ENCODE results near the gene CPHXL2. TPM values are rescaled to one million over a fixed set of nuclear protein-coding genes. Genes with fewer than 3 reads are reported as not detected.

CPHXL2 gene
- total RNA-seq, 2 donors from 2014 or later = not detected

GRCh38 chr16:75703306-75703705 is 26.5 kb upstream of the CPHXL2 start:
- 84% methylated on average over 4 of the region's 4 CpGs for WGBS
- TF ChIP-seq CTCF (IDR thresholded peaks at IDR 0.05) (no peak), POLR2AphosphoS5 (IDR thresholded peaks at IDR 0.05) (no peak), POLR2A (IDR thresholded peaks at IDR 0.05) (no peak)
- Histone ChIP-seq H3K4me1 (replicated peaks) (no peaks in the 10 kb centered on the region), H3K27me3 (replicated peaks; ENCODE audit: insufficient read depth) (no peaks in the 10 kb centered on the region), H3K4me3 (no peak overlapping the region), H3K36me3 (no peaks in the 10 kb centered on the region), H3K9me3 (no peaks in the 10 kb centered on the region), H3K27ac (no peak overlapping the region)
- intact Hi-C loops (cut with DNase I) = no loop called here
- no peak for DNase-seq (ENCODE audit: low spot score)

- H3K27ac ChIP-seq = no peak overlapping the region
- intact Hi-C loops (cut with DNase I) = no loop called here
- no peak overlapping the region for H3K4me3 ChIP-seq
- DNase-seq (ENCODE audit: low spot score) = no peak
- H3K27me3 ChIP-seq (replicated peaks; ENCODE audit: insufficient read depth) = no peaks in the 10 kb centered on the region
- H3K9me3 ChIP-seq = no peaks in the 10 kb centered on the region
- H3K4me1 ChIP-seq (replicated peaks) = no peaks in the 10 kb centered on the region
- no peaks in the 10 kb centered on the region for H3K36me3 ChIP-seq
- no peak for TF ChIP-seq POLR2A (IDR thresholded peaks at IDR 0.05)
- WGBS = 75% methylated on average over 2 of the region's 2 CpGs
These were observed 25.4 kb upstream of the CPHXL2 start for GRCh38 chr16:75702242-75702641.

GRCh38 chr16:75701361-75701760 is 24.6 kb upstream of the CPHXL2 start, which contains the start of gene DUXB:
TSS of gene DUXB (minus strand) at chr16:75701461. CDS start at chr16:75701418, 43 bp downstream.
- no peak within 1 kb of the TSS for H3K27ac ChIP-seq
- WGBS = 93% methylated on average over 5 of the region's 5 CpGs
- no peaks in the 10 kb centered on the region for H3K4me1 ChIP-seq (replicated peaks)
- H3K36me3 ChIP-seq = no peaks in the 10 kb centered on the region
- no peaks in the 10 kb centered on the region for H3K9me3 ChIP-seq
- intact Hi-C loops (cut with DNase I) = no loop called here
- DNase-seq (ENCODE audit: low spot score) = no peak
- TF ChIP-seq CTCF (IDR thresholded peaks at IDR 0.05) (no peak), POLR2AphosphoS5 (IDR thresholded peaks at IDR 0.05) (no peak), POLR2A (IDR thresholded peaks at IDR 0.05) (no peak)
- no peaks in the 10 kb centered on the region for H3K27me3 ChIP-seq (replicated peaks; ENCODE audit: insufficient read depth)
- no peak within 1 kb of the TSS for H3K4me3 ChIP-seq

- TF ChIP-seq POLR2AphosphoS5 (IDR thresholded peaks at IDR 0.05) (no peak), CTCF (IDR thresholded peaks at IDR 0.05) (no peak), POLR2A (IDR thresholded peaks at IDR 0.05) (no peak)
- no peak for DNase-seq (ENCODE audit: low spot score)
- Histone ChIP-seq H3K27me3 (replicated peaks; ENCODE audit: insufficient read depth) (no peaks in the 10 kb centered on the region), H3K4me3 (no peak overlapping the region), H3K4me1 (replicated peaks) (no peaks in the 10 kb centered on the region), H3K36me3 (no peaks in the 10 kb centered on the region), H3K27ac (no peak overlapping the region), H3K9me3 (no peaks in the 10 kb centered on the region)
- intact Hi-C loops (cut with DNase I) = no loop called here
- 91% methylated on average over 5 of the region's 5 CpGs for WGBS
These were observed 20.8 kb upstream of the CPHXL2 start for GRCh38 chr16:75697571-75697970.

- DNase-seq (ENCODE audit: low spot score) = no peak
- TF ChIP-seq POLR2AphosphoS5 (IDR thresholded peaks at IDR 0.05) (no peak), CTCF (IDR thresholded peaks at IDR 0.05) (no peak), POLR2A (IDR thresholded peaks at IDR 0.05) (no peak)
- WGBS = 82% methylated on average over 6 of the region's 6 CpGs
- intact Hi-C loops (cut with DNase I) = no loop called here
- Histone ChIP-seq H3K27ac (no peak overlapping the region), H3K4me1 (replicated peaks) (no peaks in the 10 kb centered on the region), H3K4me3 (no peak overlapping the region), H3K9me3 (no peaks in the 10 kb centered on the region), H3K36me3 (no peaks in the 10 kb centered on the region), H3K27me3 (replicated peaks; ENCODE audit: insufficient read depth) (no peaks in the 10 kb centered on the region)
These were observed 18.9 kb upstream of the CPHXL2 start for GRCh38 chr16:75695708-75696107.
